ENCODE results near the gene JARID2.

DNA sequence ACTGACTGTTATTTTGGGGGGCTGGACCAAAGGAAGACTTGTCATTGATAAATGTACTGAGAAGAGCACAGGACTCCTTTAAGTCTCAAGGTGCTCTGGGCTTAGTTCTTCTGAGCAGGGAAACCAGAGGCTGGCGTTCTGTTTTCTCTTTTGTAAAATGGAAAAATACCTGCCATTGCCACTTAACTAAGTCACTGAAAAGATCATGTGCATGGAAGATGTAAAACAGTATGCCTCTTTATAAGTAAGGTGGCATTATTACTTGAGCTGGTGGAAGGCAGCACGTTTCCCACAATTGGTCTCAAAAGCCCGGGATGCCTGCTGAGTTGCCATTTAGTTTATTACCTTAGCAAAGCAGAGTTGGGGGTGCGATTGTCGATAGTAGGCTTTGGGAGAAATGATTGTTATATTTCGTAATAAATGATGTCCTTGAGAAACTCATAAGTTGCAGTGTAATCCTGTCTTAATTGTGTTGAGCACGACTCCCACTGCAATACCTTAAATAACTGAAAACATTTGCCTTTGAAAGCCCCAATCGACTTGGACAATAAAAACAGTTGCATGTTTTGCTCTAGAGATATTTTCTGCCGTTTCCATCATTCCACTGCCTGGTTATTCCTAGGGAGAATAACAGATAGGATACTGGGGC, 3.6 kb downstream of the JARID2 start:
- TF ChIP-seq, protein P1, sequence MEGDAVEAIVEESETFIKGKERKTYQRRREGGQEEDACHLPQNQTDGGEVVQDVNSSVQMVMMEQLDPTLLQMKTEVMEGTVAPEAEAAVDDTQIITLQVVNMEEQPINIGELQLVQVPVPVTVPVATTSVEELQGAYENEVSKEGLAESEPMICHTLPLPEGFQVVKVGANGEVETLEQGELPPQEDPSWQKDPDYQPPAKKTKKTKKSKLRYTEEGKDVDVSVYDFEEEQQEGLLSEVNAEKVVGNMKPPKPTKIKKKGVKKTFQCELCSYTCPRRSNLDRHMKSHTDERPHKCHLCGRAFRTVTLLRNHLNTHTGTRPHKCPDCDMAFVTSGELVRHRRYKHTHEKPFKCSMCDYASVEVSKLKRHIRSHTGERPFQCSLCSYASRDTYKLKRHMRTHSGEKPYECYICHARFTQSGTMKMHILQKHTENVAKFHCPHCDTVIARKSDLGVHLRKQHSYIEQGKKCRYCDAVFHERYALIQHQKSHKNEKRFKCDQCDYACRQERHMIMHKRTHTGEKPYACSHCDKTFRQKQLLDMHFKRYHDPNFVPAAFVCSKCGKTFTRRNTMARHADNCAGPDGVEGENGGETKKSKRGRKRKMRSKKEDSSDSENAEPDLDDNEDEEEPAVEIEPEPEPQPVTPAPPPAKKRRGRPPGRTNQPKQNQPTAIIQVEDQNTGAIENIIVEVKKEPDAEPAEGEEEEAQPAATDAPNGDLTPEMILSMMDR (IDR thresholded peaks at IDR 0.05): no peak
- no peak for TF ChIP-seq EZH2phosphoT487 (IDR thresholded peaks at IDR 0.05)
